Immature natural killer cell (primary cell): ENCODE measurements around the gene SEMA4G. TPM values are rescaled to one million over a fixed set of nuclear protein-coding genes. Genes with fewer than 3 reads are reported as not detected.

Source experiments
- DNase-seq, 3 donors: peaks; one replicate each; pipeline ENCODE4 v3.0.0; 2022; ENCODE audit warnings: mixed read lengths in 1 of 3
- H3K27ac Mint-ChIP-seq, 6 donors: one replicate each; pipeline ENCODE4 v1.8.0; 2020; ENCODE audit warnings: mixed read lengths in 6 of 6, mild to moderate bottlenecking in 5 of 6, inconsistent platforms in 4 of 6, moderate library complexity in 3 of 6
- H3K27me3 Mint-ChIP-seq, 3 donors: one replicate each; pipeline ENCODE4 v1.8.0; 2020 to 2021; ENCODE audit warnings: low read depth in 3 of 3, mild to moderate bottlenecking in 3 of 3, mixed read lengths in 3 of 3, moderate library complexity in 3 of 3, inconsistent platforms in 1 of 3
- H3K36me3 Mint-ChIP-seq, 3 donors: one replicate each; pipeline ENCODE4 v1.8.0; 2020; ENCODE audit warnings: mixed read lengths in 3 of 3, inconsistent platforms in 2 of 3, mild to moderate bottlenecking in 2 of 3
- H3K4me1 Mint-ChIP-seq, 2 donors: one replicate each; pipeline ENCODE4 v1.8.0; 2020; ENCODE audit warnings: inconsistent platforms in 2 of 2, mild to moderate bottlenecking in 2 of 2, mixed read lengths in 2 of 2, moderate library complexity in 1 of 2
- H3K4me3 Mint-ChIP-seq, 5 donors: one replicate each; pipeline ENCODE4 v1.8.0; 2020; ENCODE audit warnings: mild to moderate bottlenecking in 5 of 5, mixed read lengths in 5 of 5, inconsistent platforms in 3 of 5, moderate library complexity in 3 of 5
- H3K9me3 Mint-ChIP-seq, 6 donors: one replicate each; pipeline ENCODE4 v1.8.0; 2020; ENCODE audit warnings: mild to moderate bottlenecking in 6 of 6, mixed read lengths in 6 of 6, inconsistent platforms in 4 of 6, moderate library complexity in 3 of 6
- polyA plus RNA-seq, 3 donors: library from polyadenylated mRNA; unstranded; fragments of 300-500 nt; fragmentation: Illumina TruSeq; gene quantifications; one replicate each; pipeline ENCODE4 v1.2.3, GENCODE V29; 2021

Gene SEMA4G
- polyA plus RNA-seq: under 1 TPM in 1 of 3 donors, not detected in 2; 0.35 TPM

- peak within 1 kb of the TSS; percentile 60 to 79 (median 68) for H3K4me3 Mint-ChIP-seq
- peaks cover 0 to 9% (median 6%) of the 10 kb centered on the region in 3 donors for H3K36me3 Mint-ChIP-seq
- peak within 1 kb of the TSS in 3 of 6 donors; percentile 18 to 57 (median 18) for H3K27ac Mint-ChIP-seq
- peaks cover 15 to 21% of the 10 kb centered on the region in 2 donors for H3K4me1 Mint-ChIP-seq
- H3K27me3 Mint-ChIP-seq: peaks cover 2 to 12% (median 3%) of the 10 kb centered on the region in 3 donors
- H3K9me3 Mint-ChIP-seq: no peaks in the 10 kb centered on the region
- peak; percentile 43 to 46 (median 45) for DNase-seq
Measured at GRCh38 chr10:100969187-100970075, at the start of gene SEMA4G. Gene SEMA4G (plus strand): TSS chr10:100969504. CDS start chr10:100972913, 3,409 bp downstream.

- H3K36me3 Mint-ChIP-seq: peaks cover 14 to 58% (median 28%) of the 10 kb centered on the region in 3 donors
Measured at GRCh38 chr10:100923580-100923979, 45.7 kb upstream of the SEMA4G start.

GRCh38 chr10:100927266-100927665, 42.0 kb upstream of the SEMA4G start:
- no peak for DNase-seq
- Mint-ChIP-seq H3K36me3 (peaks cover 21 to 64% (median 40%) of the 10 kb centered on the region in 3 donors), H3K4me1 (peaks cover 3 to 40% of the 10 kb centered on the region in 2 donors)

More at GRCh38 chr10:100923580-100923979, 45.7 kb upstream of the SEMA4G start:
- Mint-ChIP-seq H3K4me1 (peaks cover 5 to 47% of the 10 kb centered on the region in 2 donors), H3K4me3 (no peak overlapping the region), H3K9me3 (no peaks in the 10 kb centered on the region), H3K27me3 (no peaks in the 10 kb centered on the region), H3K27ac (no peak overlapping the region)
- DNase-seq: no peak

GRCh38 chr10:100928039-100928438, 41.3 kb upstream of the SEMA4G start:
- no peaks in the 10 kb centered on the region for H3K27me3 Mint-ChIP-seq
- H3K4me3 Mint-ChIP-seq: no peak overlapping the region
- no peak for DNase-seq
- H3K9me3 Mint-ChIP-seq: no peaks in the 10 kb centered on the region
- peaks cover 19 to 70% (median 41%) of the 10 kb centered on the region in 3 donors for H3K36me3 Mint-ChIP-seq
- H3K4me1 Mint-ChIP-seq: peaks cover 3 to 39% of the 10 kb centered on the region in 2 donors
- H3K27ac Mint-ChIP-seq: no peak overlapping the region

More at GRCh38 chr10:100927266-100927665, 42.0 kb upstream of the SEMA4G start:
- Mint-ChIP-seq H3K27me3 (no peaks in the 10 kb centered on the region), H3K4me3 (no peak overlapping the region), H3K9me3 (no peaks in the 10 kb centered on the region), H3K27ac (peak overlapping the region in 2 of 6 donors; percentile 22 to 51)

GRCh38 chr10:100930368-100930767, 38.9 kb upstream of the SEMA4G start:
- H3K4me3 Mint-ChIP-seq: no peak overlapping the region
- peaks cover 16 to 55% (median 32%) of the 10 kb centered on the region in 3 donors for H3K36me3 Mint-ChIP-seq

GRCh38 chr10:100934084-100934659, 35.1 kb upstream of the SEMA4G start:
- no peaks in the 10 kb centered on the region for H3K9me3 Mint-ChIP-seq

More at GRCh38 chr10:100930368-100930767, 38.9 kb upstream of the SEMA4G start:
- peaks cover 3 to 16% of the 10 kb centered on the region in 2 donors for H3K4me1 Mint-ChIP-seq
- DNase-seq: no peak
- no peaks in the 10 kb centered on the region for H3K9me3 Mint-ChIP-seq
- no peak overlapping the region for H3K27ac Mint-ChIP-seq
- peaks cover 0 to 1% (median 0%) of the 10 kb centered on the region in 3 donors for H3K27me3 Mint-ChIP-seq

GRCh38 chr10:100939763-100940344, 29.4 kb upstream of the SEMA4G start:
- Mint-ChIP-seq H3K27ac (peak overlapping the region in 1 of 6 donors; percentile 30), H3K27me3 (peaks cover 0 to 1% (median 0%) of the 10 kb centered on the region in 3 donors), H3K36me3 (peaks cover 10 to 35% (median 25%) of the 10 kb centered on the region in 3 donors), H3K4me3 (no peak overlapping the region), H3K4me1 (peaks cover 7 to 8% of the 10 kb centered on the region in 2 donors), H3K9me3 (no peaks in the 10 kb centered on the region)
- DNase-seq: no peak

More at GRCh38 chr10:100934084-100934659, 35.1 kb upstream of the SEMA4G start:
- H3K27ac Mint-ChIP-seq: no peak overlapping the region
- H3K4me1 Mint-ChIP-seq: no peaks in the 10 kb centered on the region
- H3K36me3 Mint-ChIP-seq: peaks cover 12 to 37% (median 20%) of the 10 kb centered on the region in 3 donors
- peaks cover 0 to 1% (median 0%) of the 10 kb centered on the region in 3 donors for H3K27me3 Mint-ChIP-seq
- DNase-seq: no peak
- H3K4me3 Mint-ChIP-seq: no peak overlapping the region

GRCh38 chr10:100942229-100942628, 27.1 kb upstream of the SEMA4G start:
- Mint-ChIP-seq H3K27me3 (no peaks in the 10 kb centered on the region), H3K9me3 (no peaks in the 10 kb centered on the region), H3K4me3 (no peak overlapping the region), H3K27ac (peak overlapping the region in 1 of 6 donors; percentile 34), H3K4me1 (peaks cover 7 to 8% of the 10 kb centered on the region in 2 donors), H3K36me3 (peaks cover 18 to 50% (median 30%) of the 10 kb centered on the region in 3 donors)
- DNase-seq: no peak

GRCh38 chr10:100943508-100943907, 25.8 kb upstream of the SEMA4G start:
- Mint-ChIP-seq H3K4me1 (peaks cover 7 to 8% of the 10 kb centered on the region in 2 donors), H3K27ac (peak overlapping the region; percentile 12 to 79 (median 44)), H3K4me3 (no peak overlapping the region), H3K9me3 (no peaks in the 10 kb centered on the region), H3K36me3 (peaks cover 18 to 51% (median 30%) of the 10 kb centered on the region in 3 donors), H3K27me3 (no peaks in the 10 kb centered on the region)
- no peak for DNase-seq

- no peaks in the 10 kb centered on the region for H3K27me3 Mint-ChIP-seq
- H3K4me1 Mint-ChIP-seq: peaks cover 7 to 8% of the 10 kb centered on the region in 2 donors
- no peak for DNase-seq
- H3K4me3 Mint-ChIP-seq: no peak overlapping the region
- H3K9me3 Mint-ChIP-seq: no peaks in the 10 kb centered on the region
- H3K36me3 Mint-ChIP-seq: peaks cover 21 to 53% (median 31%) of the 10 kb centered on the region in 3 donors
- peak overlapping the region in 1 of 6 donors; percentile 1 for H3K27ac Mint-ChIP-seq
Measured at GRCh38 chr10:100945754-100946153, 23.6 kb upstream of the SEMA4G start.

GRCh38 chr10:100948916-100949315, 20.4 kb upstream of the SEMA4G start:
- no peak overlapping the region for H3K4me3 Mint-ChIP-seq
- H3K4me1 Mint-ChIP-seq: peaks cover 2% of the 10 kb centered on the region in 2 donors
- H3K27me3 Mint-ChIP-seq: no peaks in the 10 kb centered on the region
- H3K9me3 Mint-ChIP-seq: no peaks in the 10 kb centered on the region
- H3K36me3 Mint-ChIP-seq: peaks cover 11 to 44% (median 20%) of the 10 kb centered on the region in 3 donors
- no peak overlapping the region for H3K27ac Mint-ChIP-seq
- DNase-seq: no peak

- no peak for DNase-seq
Measured at GRCh38 chr10:100960251-100960650, 9.1 kb upstream of the SEMA4G start.

GRCh38 chr10:100962351-100963080, 6.8 kb upstream of the SEMA4G start:
- Mint-ChIP-seq H3K27ac (peak overlapping the region in 1 of 6 donors; percentile 19), H3K36me3 (peaks cover 12 to 48% (median 29%) of the 10 kb centered on the region in 3 donors), H3K9me3 (no peaks in the 10 kb centered on the region), H3K4me3 (no peak overlapping the region), H3K27me3 (no peaks in the 10 kb centered on the region), H3K4me1 (no peaks in the 10 kb centered on the region)
- no peak for DNase-seq

More at GRCh38 chr10:100960251-100960650, 9.1 kb upstream of the SEMA4G start:
- Mint-ChIP-seq H3K4me3 (no peak overlapping the region), H3K4me1 (no peaks in the 10 kb centered on the region), H3K9me3 (no peaks in the 10 kb centered on the region), H3K36me3 (peaks cover 20 to 52% (median 30%) of the 10 kb centered on the region in 3 donors), H3K27ac (no peak overlapping the region), H3K27me3 (no peaks in the 10 kb centered on the region)
